ENCODE measurements around the gene CRYBG2. TPM values are rescaled to one million over a fixed set of nuclear protein-coding genes. Genes with fewer than 3 reads are reported as not detected.
"Not testable (repeated sequence)": the region's sequence is repeated elsewhere in the genome, so short reads cannot be mapped to it uniquely, and the experiment has no call there.

The CRYBG2 gene
- total RNA-seq, 2 experiments from 2014 or later = 1.3 to 1.4 TPM

GRCh38 chr1:26336477-26337205, 17.3 kb downstream of the CRYBG2 start:
- Mint-ChIP-seq H3K27ac (no peak overlapping the region), H3K27me3 (no peaks in the 10 kb centered on the region), H3K9me3 (no peaks in the 10 kb centered on the region), H3K4me1 (ENCODE audit: low read depth) (peaks cover 8% of the 10 kb centered on the region), H3K36me3 (ENCODE audit: low read depth) (no peaks in the 10 kb centered on the region), H3K4me3 (peak overlapping the region; percentile 86)
- no peaks in the 10 kb centered on the region for H3K27me3 ChIP-seq (ENCODE audit: control insufficient read depth in 1 of 2, insufficient read depth in 2 of 2, low read length in 2 of 2)
- H3K27ac ChIP-seq (ENCODE audit: low read depth in 1 of 2, low read length in 2 of 2) = no peak overlapping the region
- intact Hi-C loops (cut with DNase I, micrococcal nuclease) = no loop called here
- CTCF ChIA-PET = interaction anchor here (1.0 to 2.5 kb wide), 4 partner anchors 15 to 80 kb away, joined by 3 to 8 read pairs (median 3); no protein-coding TSS in a partner anchor
- no peaks in the 10 kb centered on the region for H3K36me3 ChIP-seq (ENCODE audit: insufficient read depth, low read length)
- TF ChIP-seq CTCF (IDR thresholded peaks at IDR 0.05) = no peak
- POLR2A ChIA-PET = interaction anchor here (0.7 to 1.7 kb wide), 4 partner anchors 9 to 449 kb away, joined by 3 to 5 read pairs (median 4); no protein-coding TSS in a partner anchor
- ATAC-seq (ENCODE audit: poor library complexity) (peak; percentile 86), DNase-seq (peak; percentile 73 to 96 (median 88))
- H3K4me1 ChIP-seq (ENCODE audit: insufficient read depth, low read length) = peaks cover 20% of the 10 kb centered on the region
- H3K4me3 ChIP-seq (ENCODE audit: low read length) = peak overlapping the region; percentile 70
- no peaks in the 10 kb centered on the region for H3K9me3 ChIP-seq (ENCODE audit: control insufficient read depth in 1 of 2, insufficient read depth in 1 of 2, low read length in 2 of 2)

- Mint-ChIP-seq H3K36me3 (ENCODE audit: low read depth) (no peaks in the 10 kb centered on the region), H3K4me3 (peak overlapping the region; percentile 86), H3K27ac (no peak overlapping the region), H3K4me1 (ENCODE audit: low read depth) (peaks cover 8% of the 10 kb centered on the region), H3K27me3 (no peaks in the 10 kb centered on the region), H3K9me3 (no peaks in the 10 kb centered on the region)
- ATAC-seq (ENCODE audit: poor library complexity) (peak; percentile 15), DNase-seq (peak in 1 of 14 experiments; percentile 24)
- no peak overlapping the region for H3K27ac ChIP-seq (ENCODE audit: low read depth in 1 of 2, low read length in 2 of 2)
- H3K9me3 ChIP-seq (ENCODE audit: control insufficient read depth in 1 of 2, insufficient read depth in 1 of 2, low read length in 2 of 2) = no peaks in the 10 kb centered on the region
- H3K4me3 ChIP-seq (ENCODE audit: low read length) = peak overlapping the region; percentile 70
- CTCF ChIA-PET = interaction anchor here (0.7 to 2.5 kb wide), 4 partner anchors 14 to 81 kb away, joined by 3 to 8 read pairs (median 3); no protein-coding TSS in a partner anchor
- H3K36me3 ChIP-seq (ENCODE audit: insufficient read depth, low read length) = peaks cover 6% of the 10 kb centered on the region
- TF ChIP-seq CTCF (IDR thresholded peaks at IDR 0.05) = no peak
- peaks cover 20% of the 10 kb centered on the region for H3K4me1 ChIP-seq (ENCODE audit: insufficient read depth, low read length)
- POLR2A ChIA-PET = interaction anchor here (0.7 to 1.7 kb wide), 4 partner anchors 8 to 450 kb away, joined by 3 to 5 read pairs (median 4); no protein-coding TSS in a partner anchor
- H3K27me3 ChIP-seq (ENCODE audit: control insufficient read depth in 1 of 2, insufficient read depth in 2 of 2, low read length in 2 of 2) = no peaks in the 10 kb centered on the region
- intact Hi-C loops (cut with DNase I, micrococcal nuclease) = no loop called here
These were observed 18.0 kb downstream of the CRYBG2 start for GRCh38 chr1:26335774-26336476.

- H3K4me3 ChIP-seq (ENCODE audit: low read length); intact Hi-C loops (cut with DNase I, micrococcal nuclease); H3K9me3 Mint-ChIP-seq; POLR2A ChIA-PET; ATAC-seq (ENCODE audit: poor library complexity); H3K27me3 Mint-ChIP-seq; H3K4me1 Mint-ChIP-seq (ENCODE audit: low read depth); H3K36me3 ChIP-seq (ENCODE audit: insufficient read depth, low read length); H3K4me3 Mint-ChIP-seq; H3K27ac Mint-ChIP-seq; DNase-seq; CTCF ChIA-PET; H3K36me3 Mint-ChIP-seq (ENCODE audit: low read depth); H3K9me3 ChIP-seq (ENCODE audit: control insufficient read depth in 1 of 2, insufficient read depth in 1 of 2, low read length in 2 of 2); H3K27me3 ChIP-seq (ENCODE audit: control insufficient read depth in 1 of 2, insufficient read depth in 2 of 2, low read length in 2 of 2); H3K27ac ChIP-seq (ENCODE audit: low read depth in 1 of 2, low read length in 2 of 2): not testable (repeated sequence)
- peaks cover 20% of the 10 kb centered on the region for H3K4me1 ChIP-seq (ENCODE audit: insufficient read depth, low read length)
These were observed 20.6 kb downstream of the CRYBG2 start for GRCh38 chr1:26333312-26333711.

Measured in CD4-positive, alpha-beta T cell (primary cell).